Measurements from ENCODE around the gene SPATA13.

DNA sequence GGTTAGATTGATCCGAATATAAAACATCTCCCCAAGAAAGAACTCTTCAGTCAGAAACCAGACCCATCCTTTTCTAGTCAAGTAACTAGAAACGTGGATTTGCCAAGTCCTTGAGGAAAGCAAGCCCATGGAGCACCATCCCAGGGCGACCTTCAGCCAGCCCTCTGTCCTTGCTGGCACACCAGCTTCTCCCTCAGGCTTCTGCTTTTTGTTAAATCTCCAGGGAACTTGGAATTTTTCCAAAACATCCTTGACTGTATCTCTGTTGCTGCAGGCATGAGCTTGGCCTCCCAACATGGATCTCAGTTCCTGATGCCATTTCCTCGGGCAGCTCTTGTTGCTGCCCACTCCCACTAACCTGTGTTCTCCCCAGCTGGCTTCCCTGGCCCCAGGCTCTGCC, 121.7 kb downstream of the SPATA13 start:
- TF ChIP-seq, protein P1, sequence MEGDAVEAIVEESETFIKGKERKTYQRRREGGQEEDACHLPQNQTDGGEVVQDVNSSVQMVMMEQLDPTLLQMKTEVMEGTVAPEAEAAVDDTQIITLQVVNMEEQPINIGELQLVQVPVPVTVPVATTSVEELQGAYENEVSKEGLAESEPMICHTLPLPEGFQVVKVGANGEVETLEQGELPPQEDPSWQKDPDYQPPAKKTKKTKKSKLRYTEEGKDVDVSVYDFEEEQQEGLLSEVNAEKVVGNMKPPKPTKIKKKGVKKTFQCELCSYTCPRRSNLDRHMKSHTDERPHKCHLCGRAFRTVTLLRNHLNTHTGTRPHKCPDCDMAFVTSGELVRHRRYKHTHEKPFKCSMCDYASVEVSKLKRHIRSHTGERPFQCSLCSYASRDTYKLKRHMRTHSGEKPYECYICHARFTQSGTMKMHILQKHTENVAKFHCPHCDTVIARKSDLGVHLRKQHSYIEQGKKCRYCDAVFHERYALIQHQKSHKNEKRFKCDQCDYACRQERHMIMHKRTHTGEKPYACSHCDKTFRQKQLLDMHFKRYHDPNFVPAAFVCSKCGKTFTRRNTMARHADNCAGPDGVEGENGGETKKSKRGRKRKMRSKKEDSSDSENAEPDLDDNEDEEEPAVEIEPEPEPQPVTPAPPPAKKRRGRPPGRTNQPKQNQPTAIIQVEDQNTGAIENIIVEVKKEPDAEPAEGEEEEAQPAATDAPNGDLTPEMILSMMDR (conservative IDR thresholded peaks at IDR 0.05 in 1 of 2, IDR thresholded peaks at IDR 0.05 in 1 of 2; ENCODE audit: extremely low read depth in 1 of 2, insufficient read depth in 1 of 2, low read depth in 1 of 2, low read length in 2 of 2), result no peak
- no peak for TF ChIP-seq EZH2 (IDR thresholded peaks at IDR 0.05; ENCODE audit: borderline replicate concordance, low read length)
